Left renal pelvis (tissue), 4 donors: ENCODE measurements around the gene PAM. TPM values are rescaled to one million over a fixed set of nuclear protein-coding genes. Genes with fewer than 3 reads are reported as not detected.
A peak's percentile ranks its signal among the peaks of the same experiment; 100 is the strongest.

Experiments used
- DNase-seq, 4 donors: peaks; one replicate each; pipeline ENCODE4 v3.0.0-alpha.2; 2013; ENCODE audit warnings: low read depth in 4 of 4, low spot score in 3 of 4
- polyA plus RNA-seq, 4 donors: library from polyadenylated mRNA; unstranded; fragments of 120-200 nt; gene quantifications; one replicate each; pipeline ENCODE4 v1.2.1, GENCODE V29; 2013; ENCODE audit not compliant: insufficient read length in 4 of 4

Gene PAM
- polyA plus RNA-seq, 4 donors: 182 to 323 (median 259) TPM

GRCh38 chr5:102922799-102923477 lies 167.8 kb downstream of the PAM start:
- no peak for DNase-seq

GRCh38 chr5:102924963-102925362 lies 169.9 kb downstream of the PAM start:
- DNase-seq: no peak

GRCh38 chr5:102927007-102927406 lies 171.9 kb downstream of the PAM start:
- no peak for DNase-seq

GRCh38 chr5:102930244-102930643 lies 175.1 kb downstream of the PAM start:
- no peak for DNase-seq

- DNase-seq: no peak
These were observed 176.1 kb downstream of the PAM start for GRCh38 chr5:102931085-102931725.

- DNase-seq: no peak
These were observed 177.7 kb downstream of the PAM start for GRCh38 chr5:102932781-102933180.

GRCh38 chr5:102933316-102933715 lies 178.2 kb downstream of the PAM start:
- no peak for DNase-seq

GRCh38 chr5:102933721-102934459 lies 178.8 kb downstream of the PAM start:
- no peak for DNase-seq

GRCh38 chr5:102937894-102938293 lies 182.8 kb downstream of the PAM start:
- DNase-seq: no peak

- no peak for DNase-seq
These were observed 186.0 kb downstream of the PAM start for GRCh38 chr5:102941111-102941510.

- DNase-seq: no peak
These were observed 191.3 kb downstream of the PAM start for GRCh38 chr5:102946414-102946813.

- no peak for DNase-seq
These were observed 191.9 kb downstream of the PAM start for GRCh38 chr5:102946971-102947370.

- no peak for DNase-seq
These were observed 200.4 kb downstream of the PAM start for GRCh38 chr5:102955488-102955887.

GRCh38 chr5:102956599-102956998 lies 201.5 kb downstream of the PAM start:
- no peak for DNase-seq

GRCh38 chr5:102957141-102957540 lies 202.0 kb downstream of the PAM start:
- DNase-seq: no peak

GRCh38 chr5:102958481-102959011 lies 203.4 kb downstream of the PAM start:
- DNase-seq: no peak

- DNase-seq: no peak
These were observed 203.9 kb downstream of the PAM start for GRCh38 chr5:102959055-102959454.

- no peak for DNase-seq
These were observed 206.6 kb downstream of the PAM start for GRCh38 chr5:102961671-102962070.

GRCh38 chr5:102965653-102966052 lies 210.5 kb downstream of the PAM start:
- no peak for DNase-seq

GRCh38 chr5:102969641-102970040 lies 214.5 kb downstream of the PAM start:
- no peak for DNase-seq

- peak in 2 of 4 donors; percentile 8 to 12 for DNase-seq
These were observed 216.7 kb downstream of the PAM start for GRCh38 chr5:102971676-102972293.
